Superior temporal gyrus (tissue), 1 donor: ENCODE data around the gene CYTL1.
A peak's percentile ranks its signal among the peaks of the same experiment; 100 is the strongest.
"Not testable (repeated sequence)": the region's sequence is repeated elsewhere in the genome, so short reads cannot be mapped to it uniquely, and the experiment has no call there.

ENCODE experiments used
- DNase-seq: peaks from one replicate; pipeline ENCODE4 v3.0.0-alpha.2; 2016; ENCODE audit errors: extremely low spot score

The CYTL1 gene

GRCh38 chr4:5019274-5019673 lies at the start of gene CYTL1:
Gene CYTL1 (minus strand): TSS chr4:5019458. CDS start chr4:5019445, 13 bp downstream.
- no peak for DNase-seq

GRCh38 chr4:5067908-5068307 lies 48.6 kb upstream of the CYTL1 start:
- DNase-seq: no peak

GRCh38 chr4:5066968-5067367 lies 47.7 kb upstream of the CYTL1 start:
- DNase-seq: not testable (repeated sequence)

- DNase-seq: no peak
Measured at GRCh38 chr4:5066101-5066500, 46.8 kb upstream of the CYTL1 start.

- DNase-seq: no peak
Measured at GRCh38 chr4:5055411-5055810, 36.2 kb upstream of the CYTL1 start.

GRCh38 chr4:5054532-5054931 lies 35.3 kb upstream of the CYTL1 start:
- no peak for DNase-seq

GRCh38 chr4:5052726-5053425 lies 33.6 kb upstream of the CYTL1 start:
- DNase-seq: no peak

GRCh38 chr4:5052204-5052702 lies 33.0 kb upstream of the CYTL1 start:
- DNase-seq: no peak

- no peak for DNase-seq
Measured at GRCh38 chr4:5051278-5052203, 32.3 kb upstream of the CYTL1 start, which contains the start of gene STK32B. Gene STK32B (plus strand): TSS chr4:5051480.

GRCh38 chr4:5050520-5051277 lies 31.4 kb upstream of the CYTL1 start:
- DNase-seq: peak; percentile 86

GRCh38 chr4:5048721-5049120 lies 29.5 kb upstream of the CYTL1 start:
- DNase-seq: no peak

- DNase-seq: no peak
Measured at GRCh38 chr4:5045097-5045496, 25.8 kb upstream of the CYTL1 start.

GRCh38 chr4:5044341-5044740 lies 25.1 kb upstream of the CYTL1 start:
- DNase-seq: no peak

GRCh38 chr4:5043579-5043978 lies 24.3 kb upstream of the CYTL1 start:
- DNase-seq: no peak

GRCh38 chr4:5041699-5042098 lies 22.4 kb upstream of the CYTL1 start:
- DNase-seq: no peak

- DNase-seq: no peak
Measured at GRCh38 chr4:5040856-5041620, 21.8 kb upstream of the CYTL1 start.

GRCh38 chr4:5039800-5040199 lies 20.5 kb upstream of the CYTL1 start:
- no peak for DNase-seq

GRCh38 chr4:5037553-5038551 lies 18.6 kb upstream of the CYTL1 start:
- no peak for DNase-seq

GRCh38 chr4:5036239-5036638 lies 17.0 kb upstream of the CYTL1 start:
- DNase-seq: no peak

- DNase-seq: no peak
Measured at GRCh38 chr4:5034206-5034605, 14.9 kb upstream of the CYTL1 start.
